ENCODE results near the gene MEP1B.
"Not testable (repeated sequence)": the region's sequence is repeated elsewhere in the genome, so short reads cannot be mapped to it uniquely, and the experiment has no call there.

The MEP1B gene

DNA sequence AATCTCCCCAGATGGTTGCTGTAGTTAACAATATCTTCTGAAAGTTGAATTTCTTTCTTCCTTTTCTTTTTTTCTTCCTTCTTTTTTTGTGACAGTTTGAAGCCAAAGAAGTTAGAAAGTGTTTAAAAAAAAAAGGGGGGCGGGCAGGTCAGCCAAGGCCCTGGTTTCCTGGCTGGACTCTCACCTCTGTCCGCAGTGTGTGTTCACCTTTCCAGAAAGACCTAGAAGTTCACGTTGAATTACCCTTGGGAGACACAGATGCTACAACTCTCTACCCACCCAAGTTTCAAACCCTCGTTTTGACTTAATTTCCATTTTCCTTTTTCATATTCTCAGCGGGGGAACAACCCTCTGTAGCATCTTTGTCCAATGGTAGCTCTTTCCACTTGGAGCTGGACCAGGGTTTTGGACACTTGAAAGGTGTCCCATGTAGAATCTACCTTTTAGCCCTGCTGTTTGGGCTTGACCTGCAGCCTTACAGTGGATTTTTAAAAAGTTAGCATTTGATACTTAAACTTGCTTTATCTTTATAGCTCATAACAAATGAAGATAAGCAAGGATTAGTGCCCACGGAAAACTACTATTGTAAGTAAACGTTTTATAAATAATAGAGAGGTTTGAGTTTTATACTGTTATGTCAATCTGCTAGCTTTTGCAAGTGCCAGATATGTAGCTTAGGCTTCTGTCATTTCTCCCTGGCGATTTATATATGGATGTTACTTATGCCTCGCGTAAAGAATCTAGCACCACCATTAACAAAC, 20.0 kb downstream of the MEP1B start:
- no peak for FAIRE-seq

- FAIRE-seq: no peak
These were observed 23.9 kb downstream of the MEP1B start for GRCh38 chr18:32213693-32214092.

DNA sequence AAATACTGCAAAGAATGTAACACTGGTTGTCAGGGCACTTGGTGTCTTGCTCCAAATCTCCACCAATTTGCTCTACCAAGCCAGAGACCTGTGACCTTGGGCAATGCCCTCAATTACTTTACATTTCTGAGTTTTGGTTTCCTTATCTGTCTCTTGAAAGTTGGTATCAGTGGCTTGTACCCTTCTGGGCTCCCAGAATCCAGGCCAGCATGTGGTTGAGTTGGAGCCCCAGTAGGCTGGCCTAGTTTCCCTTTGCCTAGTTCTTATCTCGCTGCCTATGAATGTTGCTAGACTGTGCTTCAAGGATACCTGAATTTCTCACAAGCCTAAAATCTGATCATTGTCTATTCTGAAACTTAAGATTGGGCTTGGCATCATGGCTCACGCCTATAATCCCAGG, 26.6 kb downstream of the MEP1B start:
- FAIRE-seq: no peak

DNA sequence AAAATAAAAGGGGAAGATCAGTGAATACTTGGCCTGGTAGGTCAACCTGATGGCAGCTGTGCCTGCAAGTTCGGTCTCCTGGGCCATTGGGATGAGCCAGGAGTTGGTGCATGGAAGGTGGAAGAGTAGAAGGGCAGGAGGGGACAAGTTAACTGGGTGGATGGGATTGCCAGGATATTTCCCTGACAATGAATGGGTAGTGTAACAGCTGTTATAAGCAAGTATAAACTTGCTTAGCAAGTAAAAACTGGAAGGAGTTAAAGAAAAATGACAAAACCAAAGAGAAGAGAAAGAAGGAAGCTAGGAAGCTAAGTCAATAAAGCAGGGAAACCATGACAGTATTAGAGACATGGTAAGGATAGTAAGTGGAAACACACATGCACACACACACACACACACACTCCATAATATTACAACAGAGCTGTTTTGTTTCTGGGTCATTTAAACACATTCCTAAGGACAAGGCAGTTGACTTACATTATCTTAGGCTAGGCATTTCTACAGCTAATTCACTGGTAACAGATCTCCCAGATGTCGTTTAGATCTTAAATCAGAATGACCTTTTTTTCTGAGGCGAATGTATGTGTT, 29.7 kb downstream of the MEP1B start:
- FAIRE-seq: no peak

DNA sequence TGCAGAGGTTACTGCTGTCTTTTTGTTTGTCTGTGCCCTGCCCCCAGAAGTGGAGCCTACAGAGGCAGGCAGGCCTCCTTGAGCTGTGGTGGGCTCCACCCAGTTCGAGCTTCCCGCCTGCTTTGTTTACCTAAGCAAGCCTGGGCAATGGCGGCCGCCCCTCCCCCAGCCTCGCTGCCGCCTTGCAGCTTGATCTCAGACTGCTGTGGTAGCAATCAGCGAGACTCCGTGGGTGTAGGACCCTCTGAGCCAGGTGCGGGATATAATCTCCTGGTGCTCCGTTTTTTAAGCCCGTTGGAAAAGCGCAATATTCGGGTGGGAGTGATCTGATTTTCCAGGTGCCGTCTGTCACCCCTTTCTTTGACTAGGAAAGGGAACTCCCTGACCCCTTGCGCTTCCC, 43.5 kb downstream of the MEP1B start:
- FAIRE-seq: not testable (repeated sequence)

GRCh38 chr18:32237049-32237448, 47.2 kb downstream of the MEP1B start:
- no peak for FAIRE-seq

- FAIRE-seq: no peak
These were observed 48.9 kb downstream of the MEP1B start for GRCh38 chr18:32238635-32239268.

DNA sequence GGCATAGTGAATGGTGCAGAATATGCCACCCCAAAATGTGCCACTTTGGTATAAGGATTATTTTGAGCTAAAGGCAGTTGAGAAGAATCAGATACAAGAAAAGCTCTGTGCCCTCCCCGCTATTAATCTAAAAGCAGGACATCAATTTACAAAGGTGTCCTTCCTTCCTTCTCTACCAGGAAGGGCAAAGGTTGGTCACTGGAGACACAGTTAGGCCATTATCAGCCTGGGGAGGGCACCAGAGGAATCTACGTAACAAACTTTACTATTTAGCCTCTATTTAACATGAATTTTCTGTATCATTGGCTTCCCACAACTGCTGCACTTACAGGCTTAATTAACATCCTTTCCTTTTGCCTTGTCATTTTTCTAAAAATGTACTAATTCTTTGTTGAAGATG, 52.6 kb downstream of the MEP1B start:
- no peak for FAIRE-seq

- FAIRE-seq: no peak
These were observed 53.5 kb downstream of the MEP1B start for GRCh38 chr18:32243358-32243757.

DNA sequence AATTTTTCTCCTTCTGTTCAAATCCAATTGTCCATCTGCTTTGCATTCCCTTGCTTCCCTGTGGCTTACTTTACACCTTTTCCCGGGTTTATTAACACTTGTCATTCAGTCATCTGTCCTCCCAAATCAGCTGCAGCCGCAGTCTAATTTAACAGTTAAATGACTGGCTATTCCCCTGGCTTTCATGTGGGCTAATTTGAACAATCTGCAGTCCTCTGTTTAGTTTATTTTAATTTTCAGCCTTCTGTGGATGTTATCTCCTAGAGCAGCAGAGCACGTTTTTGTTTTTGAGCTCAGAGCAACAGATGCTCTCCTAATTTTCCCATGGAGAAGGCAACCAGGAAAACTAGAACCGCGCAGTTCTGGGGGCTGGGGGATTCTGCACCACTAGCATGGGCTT, 55.0 kb downstream of the MEP1B start:
- FAIRE-seq: no peak

DNA sequence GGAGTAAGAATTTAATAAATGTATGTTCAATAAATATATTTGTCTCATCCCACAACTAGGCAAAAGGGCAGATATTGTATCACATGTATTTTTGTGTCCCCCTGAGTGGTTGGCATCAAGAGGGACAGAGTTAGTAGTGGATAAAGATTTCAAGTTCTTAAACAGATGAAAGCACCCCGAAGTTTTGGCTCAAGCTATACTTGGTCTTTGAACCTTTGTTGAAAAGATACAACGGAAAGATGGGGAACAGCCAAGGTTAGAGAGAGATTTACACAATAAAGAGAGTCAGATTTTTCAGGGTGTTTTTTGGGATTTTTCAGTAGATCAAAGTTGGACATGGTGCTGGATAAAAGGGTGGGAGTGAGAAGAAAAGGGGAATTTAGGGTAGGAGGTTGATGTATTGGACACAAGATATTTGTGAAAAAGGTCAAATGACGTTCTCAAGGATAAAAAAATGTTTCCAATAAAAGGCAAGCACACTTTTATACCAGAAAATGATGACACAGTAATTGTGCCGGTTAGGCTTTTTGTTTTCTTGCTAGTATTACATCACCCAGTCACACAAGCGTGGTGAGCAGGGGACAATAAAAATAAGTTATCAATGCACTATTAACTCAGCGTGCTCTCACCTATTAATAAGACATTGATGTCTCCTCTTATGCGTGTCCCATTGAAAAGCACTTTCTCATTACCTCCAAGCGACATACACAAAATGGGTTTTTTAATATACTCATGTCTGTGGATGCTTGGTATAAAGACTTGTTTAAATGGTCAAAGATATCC, 59.5 kb downstream of the MEP1B start:
- no peak for FAIRE-seq

DNA sequence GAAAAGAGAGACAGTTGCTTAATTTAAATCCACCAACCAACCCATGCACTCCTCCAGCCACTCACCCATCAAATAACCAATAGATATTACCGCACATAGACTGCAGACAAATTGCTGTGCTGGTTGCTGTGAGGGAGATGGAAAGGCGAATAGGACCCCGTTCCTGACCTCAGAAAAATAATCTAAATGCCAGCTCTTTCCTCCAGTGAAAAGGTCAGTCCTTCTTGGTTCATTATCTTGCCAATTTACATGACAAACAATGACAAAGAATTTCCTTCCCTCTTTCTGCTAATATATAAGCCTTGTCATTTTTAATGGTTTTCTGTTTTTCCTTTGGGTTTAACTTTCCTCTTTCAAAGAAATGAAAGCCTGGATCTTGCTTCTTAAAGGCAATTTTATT, 61.6 kb downstream of the MEP1B start:
- no peak for FAIRE-seq

DNA sequence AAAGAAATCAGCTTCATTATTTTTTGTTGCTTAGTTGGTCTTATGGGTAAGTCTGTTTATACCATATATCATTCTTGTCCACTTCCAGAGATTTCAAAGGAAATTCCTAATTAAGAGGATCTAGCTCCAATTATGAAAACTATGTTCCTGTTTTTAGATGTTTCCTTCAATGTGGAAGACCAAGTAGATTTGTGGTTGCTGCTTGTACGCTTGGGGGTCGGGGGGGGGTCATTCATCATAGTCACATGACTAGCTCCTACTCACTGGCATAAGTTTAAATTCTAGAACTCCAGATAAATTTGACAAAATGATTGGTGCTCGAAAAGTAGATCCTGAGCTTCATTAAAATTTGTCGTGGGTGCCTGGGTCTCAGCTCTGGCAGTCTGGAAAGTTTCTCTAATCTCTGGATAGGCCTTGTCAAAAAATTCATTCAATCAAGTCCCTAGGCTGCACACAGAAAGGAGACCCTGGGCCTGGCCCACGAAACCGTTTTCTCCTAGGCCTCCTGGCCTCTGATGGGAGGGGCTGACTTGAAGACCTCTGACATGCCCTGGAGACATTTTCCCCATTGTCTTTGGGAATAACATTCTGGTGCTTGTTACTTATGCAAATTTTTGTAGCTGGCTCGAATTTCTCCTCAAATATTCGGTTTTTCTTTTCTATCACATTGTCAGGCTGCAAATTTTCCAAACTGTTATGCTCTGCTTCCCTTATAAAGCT, 62.5 kb downstream of the MEP1B start:
- FAIRE-seq: no peak

GRCh38 chr18:32255570-32255969, 65.7 kb downstream of the MEP1B start:
- FAIRE-seq: no peak

GRCh38 chr18:32257084-32257785, 67.4 kb downstream of the MEP1B start:
- no peak for FAIRE-seq

DNA sequence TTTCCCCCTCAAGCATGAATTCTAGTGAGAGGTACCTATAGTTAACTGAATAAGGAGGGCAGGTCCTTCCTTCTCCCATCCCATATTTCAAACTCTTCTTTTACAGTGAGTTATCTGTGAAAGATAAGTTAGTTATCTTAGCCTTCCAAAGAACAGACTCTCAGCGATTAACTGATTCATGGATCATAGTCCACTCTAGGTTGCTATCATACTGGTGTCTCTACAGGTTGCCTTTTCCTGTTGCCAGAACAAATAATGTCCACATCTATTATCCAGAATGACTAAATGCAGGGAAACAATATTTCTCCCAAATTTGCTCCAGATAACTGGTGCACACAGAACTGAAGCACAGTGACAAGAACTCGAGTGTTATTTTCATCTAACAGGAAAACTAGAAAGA, 68.3 kb downstream of the MEP1B start:
- FAIRE-seq: no peak

GRCh38 chr18:32258558-32259204, 68.8 kb downstream of the MEP1B start:
- FAIRE-seq: no peak

DNA sequence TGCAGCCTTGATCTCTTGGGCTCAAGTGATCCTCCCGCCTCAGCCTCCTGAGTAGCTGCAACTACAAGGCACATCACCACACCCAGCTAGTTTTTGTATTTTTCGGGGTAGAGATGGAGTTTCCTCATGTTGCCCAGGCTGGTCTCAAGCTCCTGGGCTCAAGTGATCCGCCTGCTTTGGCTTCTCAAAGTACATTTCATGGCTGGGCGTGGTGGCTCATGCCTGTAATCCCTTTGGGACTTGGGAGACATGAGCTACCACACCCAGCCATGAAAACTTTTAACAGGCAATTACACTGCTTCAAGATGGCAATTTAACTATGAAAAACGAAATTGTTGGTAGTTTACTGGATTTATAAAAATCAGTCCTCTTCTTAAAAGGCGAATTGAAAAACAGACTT, 69.7 kb downstream of the MEP1B start:
- no peak for FAIRE-seq

GRCh38 chr18:32261003-32261402, 71.2 kb downstream of the MEP1B start:
- FAIRE-seq: no peak

- FAIRE-seq: no peak
These were observed 72.3 kb downstream of the MEP1B start for GRCh38 chr18:32262092-32262491.

GRCh38 chr18:32264401-32264800, 74.6 kb downstream of the MEP1B start:
- FAIRE-seq: no peak

- FAIRE-seq: no peak
These were observed 77.6 kb downstream of the MEP1B start for GRCh38 chr18:32267463-32267862.
